GM12878 (cell line): ENCODE results near the gene SASH1. TPM values are rescaled to one million over a fixed set of nuclear protein-coding genes. Genes with fewer than 3 reads are reported as not detected.

ENCODE experiments used
- ATAC-seq: fragments of 200-7000 bp; cut with Tn5 transposase; 3 replicates; pipeline ENCODE4 v1.9.1; 2020; ENCODE audit warnings: mild to moderate bottlenecking, moderate library complexity
- BruUV-seq: library from RNA; stranded (reverse); fragments of 400-500 nt; replicated peaks from 2 replicates; lab custom pipeline; 2021; lab: Mats Ljungman, UMichigan
- CTCF ChIA-PET: fragments of 300-600 bp; sonication (Branson Sonifier 250); formaldehyde crosslinking; extraction: SDS; loops from one replicate; lab custom pipeline; 2021; ENCODE audit warnings: inconsistent platforms; lab: Yijun Ruan, JAX
- POLR2A ChIA-PET: fragments of 350-600 bp; formaldehyde crosslinking; extraction: SDS; loops from one replicate; lab custom pipeline; 2021; ENCODE audit warnings: inconsistent platforms; lab: Charles Lee
- RAD21 ChIA-PET: fragments of 300-600 bp; sonication (Branson Sonifier 250); formaldehyde crosslinking; loops from one replicate; lab custom pipeline; 2023; ENCODE audit warnings: antibody characterized with exemption; ENCODE audit not compliant: unreplicated experiment; lab: Charles Lee
- SMC1A ChIA-PET: fragments of 300-600 bp; sonication (Branson Sonifier 250); formaldehyde crosslinking; loops from one replicate; lab custom pipeline; 2023; ENCODE audit not compliant: unreplicated experiment, uncharacterized antibody; lab: Charles Lee
- DNase-seq: peaks from one replicate; pipeline ENCODE4 v3.0.0-alpha.2; 2011; ENCODE audit warnings: low read depth, low spot score
- FAIRE-seq: peaks from 3 replicates; lab custom pipeline; 2011; peaks lifted over from hg19 to GRCh38; lab: Jason Lieb, UNC
- H2AFZ ChIP-seq: 2 replicates; pipeline ENCODE4 v1.6.0; 2011; ENCODE audit warnings: low read depth, low read length, control low read depth; ENCODE audit not compliant: control insufficient read depth
- H3K27ac ChIP-seq: 2 replicates; pipeline ENCODE4 v1.5.1; 2011; ENCODE audit warnings: control low read depth; ENCODE audit not compliant: control insufficient read depth, insufficient read depth
- H3K27me3 ChIP-seq, 2 experiments: replicated peaks in 1 of 2; 2 replicates each; pipeline versions ENCODE4 v1.6.0 to v1.6.1; 2011; ENCODE audit warnings: low read length in 1 of 2; ENCODE audit not compliant: control insufficient read depth in 2 of 2, insufficient read depth in 2 of 2
- H3K36me3 ChIP-seq, 2 experiments: 2 replicates each; pipeline ENCODE4 v1.5.1; 2011; ENCODE audit warnings: low read length in 1 of 2; ENCODE audit not compliant: control insufficient read depth in 2 of 2, insufficient read depth in 2 of 2
- H3K4me1 ChIP-seq: 2 replicates; pipeline ENCODE4 v1.6.1; 2011; ENCODE audit warnings: mild to moderate bottlenecking, low read length, moderate library complexity, mixed read lengths; ENCODE audit not compliant: control insufficient read depth, insufficient read depth
- H3K4me2 ChIP-seq: 2 replicates; pipeline ENCODE4 v1.6.0; 2011; ENCODE audit warnings: control low read depth; ENCODE audit not compliant: control insufficient read depth, insufficient read depth
- H3K4me3 ChIP-seq: fragments of 200-600 bp; sonication (generic); 2 replicates; pipeline ENCODE4 v1.5.1; 2016
- H3K79me2 ChIP-seq: 2 replicates; pipeline ENCODE4 v1.6.0; 2011; ENCODE audit warnings: low read length; ENCODE audit not compliant: control insufficient read depth, insufficient read depth
- H3K9ac ChIP-seq: 2 replicates; pipeline ENCODE4 v1.8.0; 2011; ENCODE audit warnings: low read length, control low read depth, mixed read lengths; ENCODE audit not compliant: control insufficient read depth, insufficient read depth
- H3K9me3 ChIP-seq: replicated peaks from 3 replicates; pipeline ENCODE4 v1.5.1; 2011; ENCODE audit warnings: mild to moderate bottlenecking, low read length; ENCODE audit not compliant: control insufficient read depth, insufficient read depth
- H4K20me1 ChIP-seq: 2 replicates; pipeline ENCODE4 v1.6.0; 2011; ENCODE audit not compliant: control insufficient read depth, insufficient read depth
- E4F1 ChIP-seq: fragments of 450-650 bp; IDR thresholded peaks from 2 replicates; pipeline ENCODE4 v1.6.1; 2018; ENCODE audit warnings: borderline replicate concordance, mild to moderate bottlenecking; ENCODE audit not compliant: partially characterized antibody
- IRF4 ChIP-seq: IDR thresholded peaks from 2 replicates; pipeline ENCODE4 v1.6.1; 2011; ENCODE audit warnings: low read depth, low read length
- PRDM15 ChIP-seq: fragments of 450-650 bp; formaldehyde crosslinking; IDR thresholded peaks from 2 replicates; pipeline ENCODE4 v1.4.0; 2020; ENCODE audit warnings: mild to moderate bottlenecking, moderate library complexity
- SMAD1 ChIP-seq: fragments of 450-650 bp; IDR thresholded peaks from 2 replicates; pipeline ENCODE4 v1.6.1; 2018; ENCODE audit warnings: mild to moderate bottlenecking, low read depth; ENCODE audit not compliant: partially characterized antibody
- YY1 ChIP-seq: IDR thresholded peaks from 2 replicates; pipeline ENCODE4 v1.6.1; 2011; ENCODE audit warnings: low read depth, mild to moderate bottlenecking, low read length
- ZNF687 ChIP-seq: fragments of 450-650 bp; IDR thresholded peaks from 2 replicates; pipeline ENCODE4 v1.6.1; 2017; ENCODE audit warnings: mild to moderate bottlenecking, moderate library complexity
- WGBS: methylation state at CpG from one replicate; pipeline ENCODE4 v1.1.6; 2016; ENCODE audit warnings: low lambda C conversion rate; ENCODE audit not compliant: insufficient replicate concordance, insufficient coverage; ENCODE audit errors: missing lambda C conversion rate; 5-methylcytosine and 5-hydroxymethylcytosine counted together
- in situ Hi-C: fragments of 300-500 bp; cut with MboI; formaldehyde crosslinking; loops from 9 replicates; pipeline ENCODE4 v1.14.3; 2018; ENCODE audit warnings: mixed read lengths
- intact Hi-C: fragments of 100-400 bp; cut with micrococcal nuclease; formaldehyde crosslinking; loops from one replicate; pipeline ENCODE4 v1.14.2; 2022; ENCODE audit not compliant: unreplicated experiment
- polyA plus RNA-seq, 11 experiments: library from polyadenylated mRNA; depleted of rRNA in 4 of 11; unstranded in 6 of 11; stranded (reverse) in 5 of 11; fragments of >200 nt; fragmentation: Nextera tagmentation in 4 of 11; fragmentation: Illumina TruSeq in 1 of 11; extraction: Ambion mirVana in 4 of 11; extraction: Trizol in 1 of 11; gene quantifications; 1 replicate in 1 of 11; 2 replicates in 10 of 11; pipeline versions ENCODE4 v1.2.1 to v1.2.3, GENCODE V29; 2011 to 2016; ENCODE audit warnings: inconsistent platforms in 2 of 11, missing spikeins in 2 of 11, low read depth in 1 of 11
- total RNA-seq, 4 experiments: library from RNA; depleted of rRNA in 3 of 4; stranded (reverse); fragments of >200 nt in 3 of 4; fragmentation: Illumina TruSeq in 1 of 4; extraction: Trizol in 1 of 4; gene quantifications; 2 replicates each; pipeline versions ENCODE4 v1.2.1 to v1.2.3, GENCODE V29; 2013 to 2021
- TF ChIP-seq, protein P1 (sequence below): IDR thresholded peaks from 2 replicates; pipeline ENCODE4 v1.6.1; 2012; ENCODE audit warnings: low read depth, low read length, improper control_type of control experiment

The SASH1 gene
- total and polyA plus RNA-seq, 10 of the 15 experiments (the other 5 are each of a cell fraction or from before 2014, with no cell fraction given), result 0.01 to 0.73 (median 0.14) TPM; not detected in 4

DNA sequence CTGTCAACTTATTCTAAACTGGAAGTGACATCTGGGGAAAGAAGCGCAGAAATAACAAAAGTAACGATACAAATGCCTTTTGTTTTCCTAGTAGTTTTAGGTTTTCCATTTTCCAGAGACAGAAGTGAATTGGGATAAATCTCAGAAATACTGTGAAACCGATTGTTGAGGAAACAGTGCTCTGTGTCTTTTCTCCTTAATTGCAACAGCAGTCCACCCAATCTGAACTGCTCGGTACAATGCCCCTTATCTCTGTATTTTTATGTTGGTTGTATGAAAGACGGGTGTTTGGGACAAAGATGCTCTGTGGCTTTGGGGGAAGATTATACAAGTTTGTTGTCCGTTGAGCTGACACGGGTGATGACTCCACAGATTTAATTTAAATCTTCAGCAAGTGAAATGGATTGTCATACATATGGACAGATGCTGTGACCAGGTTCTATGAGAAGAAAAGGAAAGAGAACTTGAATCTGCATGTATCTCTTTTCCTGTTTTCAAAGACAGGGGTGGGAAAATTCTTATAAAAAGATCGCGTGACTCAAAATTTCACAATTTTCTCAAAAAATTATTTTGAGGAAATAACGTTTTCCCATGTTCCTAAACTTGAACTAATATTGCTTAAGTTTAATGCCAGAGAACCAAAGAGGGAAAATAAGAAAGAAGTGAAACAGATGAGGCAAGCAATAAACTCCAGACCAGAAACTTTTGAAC lies 41.2 kb downstream of the SASH1 start:
- TF ChIP-seq SMAD1, result no peak
- TF ChIP-seq PRDM15, result no peak
- no peak for TF ChIP-seq ZNF687
- TF ChIP-seq, protein P1, sequence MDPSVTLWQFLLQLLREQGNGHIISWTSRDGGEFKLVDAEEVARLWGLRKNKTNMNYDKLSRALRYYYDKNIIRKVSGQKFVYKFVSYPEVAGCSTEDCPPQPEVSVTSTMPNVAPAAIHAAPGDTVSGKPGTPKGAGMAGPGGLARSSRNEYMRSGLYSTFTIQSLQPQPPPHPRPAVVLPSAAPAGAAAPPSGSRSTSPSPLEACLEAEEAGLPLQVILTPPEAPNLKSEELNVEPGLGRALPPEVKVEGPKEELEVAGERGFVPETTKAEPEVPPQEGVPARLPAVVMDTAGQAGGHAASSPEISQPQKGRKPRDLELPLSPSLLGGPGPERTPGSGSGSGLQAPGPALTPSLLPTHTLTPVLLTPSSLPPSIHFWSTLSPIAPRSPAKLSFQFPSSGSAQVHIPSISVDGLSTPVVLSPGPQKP, result no peak
- TF ChIP-seq IRF4, result no peak
- no peak for TF ChIP-seq YY1
- TF ChIP-seq E4F1, result no peak
- FAIRE-seq, result no peak
- ChIA-PET POLR2A (no interaction called here), SMC1A (no interaction called here), CTCF (no interaction called here), RAD21 (no interaction called here)
- 39% methylated on average over 10 of the region's 10 CpGs for WGBS
- intact Hi-C loops (no loop called here), in situ Hi-C loops (no loop called here)
- Histone ChIP-seq H3K9ac (no peak overlapping the region), H3K79me2 (no peaks in the 10 kb centered on the region), H3K9me3 (no peaks in the 10 kb centered on the region), H3K27ac (no peak overlapping the region), H3K4me2 (no peak overlapping the region), H3K36me3 (no peaks in the 10 kb centered on the region), H4K20me1 (no peaks in the 10 kb centered on the region), H2AFZ (no peak overlapping the region), H3K4me3 (no peak overlapping the region), H3K27me3 (0 out of 4 replicates have a peak, but pooled peaks cover 0 to 1% of the 10 kb centered on the region in 2 experiments), H3K4me1 (no peaks in the 10 kb centered on the region)
- BruUV-seq, result no TSS peak
- no peak for ATAC-seq
- DNase-seq, result no peak
